Gastrocnemius medialis (tissue), 4 donors: ENCODE results near the gene TBXA2R. TPM values are rescaled to one million over a fixed set of nuclear protein-coding genes. Genes with fewer than 3 reads are reported as not detected.
A peak's percentile ranks its signal among the peaks of the same experiment; 100 is the strongest.

Experiments used
- ATAC-seq, 2 donors: fragments of 150-250 bp; one replicate each; pipeline ENCODE4 v1.9.1; 2016
- DNase-seq, 2 donors: peaks; one replicate each; pipeline ENCODE4 v3.0.0-alpha.2; 2019
- H3K27ac ChIP-seq, 4 donors: fragments of 200-600 bp; sonication (generic); 1 replicate in 1 of 4; 2 replicates in 3 of 4; pipeline ENCODE4 v1.5.1; 2016 to 2018; ENCODE audit warnings: mild to moderate bottlenecking in 2 of 4, moderate library complexity in 1 of 4
- H3K27me3 ChIP-seq, 3 donors: fragments of 200-600 bp; sonication (generic) in 2 of 3; 1 replicate in 1 of 3; 2 replicates in 2 of 3; pipeline versions ENCODE4 v1.5.1 to v1.6.0; 2016 to 2019; ENCODE audit warnings: mild to moderate bottlenecking in 1 of 3, moderate library complexity in 1 of 3
- H3K36me3 ChIP-seq, 2 donors: fragments of 200-600 bp; sonication (generic) in 1 of 2; one replicate each; pipeline ENCODE4 v1.5.1; 2017 to 2018
- H3K4me1 ChIP-seq, 2 donors: fragments of 200-600 bp; sonication (generic) in 1 of 2; one replicate each; pipeline ENCODE4 v1.5.1; 2016 to 2017; ENCODE audit warnings: mild to moderate bottlenecking in 2 of 2
- H3K4me3 ChIP-seq, 4 donors: fragments of 200-600 bp; sonication (generic) in 3 of 4; 1 replicate in 1 of 4; 2 replicates in 3 of 4; pipeline ENCODE4 v1.5.1; 2016 to 2019; ENCODE audit warnings: mild to moderate bottlenecking in 2 of 4
- H3K9me3 ChIP-seq, 3 donors: fragments of 200-600 bp; sonication (generic) in 2 of 3; 1 replicate in 1 of 3; 2 replicates in 2 of 3; pipeline ENCODE4 v1.5.1; 2016 to 2019
- CTCF ChIP-seq, 5 experiments: fragments of 450-650 bp in 3 of 5; fragments of 200-600 bp in 2 of 5; sonication (generic) in 2 of 5; IDR thresholded peaks in 4 of 5; conservative IDR thresholded peaks in 1 of 5; 1 replicate in 4 of 5; 2 replicates in 1 of 5; pipeline ENCODE4 v1.5.1; 2016 to 2019; ENCODE audit warnings: antibody characterized with exemption in 5 of 5, mild to moderate bottlenecking in 3 of 5, moderate library complexity in 3 of 5
- POLR2A ChIP-seq, 2 donors: fragments of 450-650 bp; IDR thresholded peaks; one replicate each; pipeline ENCODE4 v1.6.1; 2017; ENCODE audit warnings: antibody characterized with exemption in 2 of 2, mild to moderate bottlenecking in 2 of 2, moderate library complexity in 2 of 2
- in situ Hi-C, 4 donors: fragments of 200-750 bp; cut with MboI; loops; one replicate each; pipeline versions ENCODE4 v1.15.0 to v1.8.0; 2017; ENCODE audit warnings: low sequenced_read_pairs in 4 of 4
- intact Hi-C: fragments of 100-400 bp; cut with DNase I; formaldehyde crosslinking; loops from one replicate; pipeline ENCODE4 v1.15.1; 2023; ENCODE audit warnings: low total_unique reads
- total RNA-seq, 4 donors: library from RNA; depleted of rRNA; stranded (reverse); fragments of >200 nt; gene quantifications; one replicate each; pipeline versions ENCODE4 v1.1.0 to v1.2.3, GENCODE V29; 2016

The TBXA2R gene
- total RNA-seq, 4 donors from 2014 or later: 0.36 to 1.2 (median 0.51) TPM; not detected in 1

GRCh38 chr19:3608079-3608641, 1.5 kb upstream of the TBXA2R start:
- no peak for TF ChIP-seq CTCF (IDR thresholded peaks at IDR 0.05 in 4 of 5, conservative IDR thresholded peaks at IDR 0.05 in 1 of 5)
- no peak for TF ChIP-seq POLR2A (IDR thresholded peaks at IDR 0.05)
- no peak for DNase-seq

GRCh38 chr19:3607303-3608078, 816 bp upstream of the TBXA2R start:
- intact Hi-C loops: no loop called here
- peak overlapping the region; percentile 53 to 58 (median 56) for H3K4me3 ChIP-seq
- ATAC-seq (peak; percentile 30 to 31), DNase-seq (no peak)
- peak overlapping the region; percentile 62 to 80 (median 74) for H3K27ac ChIP-seq
- peaks cover 3 to 22% of the 10 kb centered on the region in 2 donors for H3K36me3 ChIP-seq
- no peak for TF ChIP-seq CTCF (IDR thresholded peaks at IDR 0.05 in 4 of 5, conservative IDR thresholded peaks at IDR 0.05 in 1 of 5)
- peak in 1 of 2 donors; percentile 19 for TF ChIP-seq POLR2A (IDR thresholded peaks at IDR 0.05)
- no peaks in the 10 kb centered on the region for H3K9me3 ChIP-seq
- H3K27me3 ChIP-seq: peaks cover 20 to 21% (median 20%) of the 10 kb centered on the region in 3 donors
- in situ Hi-C loops: no loop called here
- peaks cover 8 to 23% of the 10 kb centered on the region in 2 donors for H3K4me1 ChIP-seq

More at GRCh38 chr19:3608079-3608641, 1.5 kb upstream of the TBXA2R start:
- Histone ChIP-seq H3K4me3 (no peak overlapping the region), H3K4me1 (peaks cover 8 to 23% of the 10 kb centered on the region in 2 donors), H3K27ac (peak overlapping the region; percentile 62 to 80 (median 74)), H3K9me3 (no peaks in the 10 kb centered on the region), H3K27me3 (peaks cover 19 to 21% (median 20%) of the 10 kb centered on the region in 3 donors), H3K36me3 (peaks cover 3 to 27% of the 10 kb centered on the region in 2 donors)
- intact Hi-C loops: no loop called here
- ATAC-seq: no peak
- in situ Hi-C loops: no loop called here

GRCh38 chr19:3606174-3606689, 443 bp downstream of the TBXA2R start:
- H3K9me3 ChIP-seq: no peaks in the 10 kb centered on the region
- ATAC-seq: no peak
- no peak for TF ChIP-seq CTCF (IDR thresholded peaks at IDR 0.05 in 4 of 5, conservative IDR thresholded peaks at IDR 0.05 in 1 of 5)
- TF ChIP-seq POLR2A (IDR thresholded peaks at IDR 0.05): no peak
- in situ Hi-C loops: no loop called here
- intact Hi-C loops: no loop called here
- no peak for DNase-seq
- peaks cover 0 to 10% of the 10 kb centered on the region in 2 donors for H3K36me3 ChIP-seq
- peak overlapping the region; percentile 53 to 58 (median 56) for H3K4me3 ChIP-seq
- peaks cover 8 to 23% of the 10 kb centered on the region in 2 donors for H3K4me1 ChIP-seq
- H3K27me3 ChIP-seq: peaks cover 20 to 24% (median 21%) of the 10 kb centered on the region in 3 donors
- H3K27ac ChIP-seq: peak overlapping the region; percentile 62 to 80 (median 74)

- no peak for TF ChIP-seq CTCF (IDR thresholded peaks at IDR 0.05 in 4 of 5, conservative IDR thresholded peaks at IDR 0.05 in 1 of 5)
- TF ChIP-seq POLR2A (IDR thresholded peaks at IDR 0.05): no peak
- peak overlapping the region; percentile 53 to 58 (median 56) for H3K4me3 ChIP-seq
- no peak for ATAC-seq
- no peaks in the 10 kb centered on the region for H3K9me3 ChIP-seq
- DNase-seq: no peak
- peaks cover 8 to 23% of the 10 kb centered on the region in 2 donors for H3K4me1 ChIP-seq
- peaks cover 0 to 6% of the 10 kb centered on the region in 2 donors for H3K36me3 ChIP-seq
- H3K27ac ChIP-seq: peak overlapping the region; percentile 62 to 80 (median 74)
- intact Hi-C loops (no loop called here), in situ Hi-C loops (no loop called here)
- H3K27me3 ChIP-seq: peaks cover 20 to 24% (median 21%) of the 10 kb centered on the region in 3 donors
Observed at GRCh38 chr19:3605770-3606169, 905 bp downstream of the TBXA2R start.
